ENCODE measurements around the gene KDSR.

GRCh38 chr18:63387861-63388260 is 20.9 kb upstream of the KDSR start:
- TF ChIP-seq, protein P1, sequence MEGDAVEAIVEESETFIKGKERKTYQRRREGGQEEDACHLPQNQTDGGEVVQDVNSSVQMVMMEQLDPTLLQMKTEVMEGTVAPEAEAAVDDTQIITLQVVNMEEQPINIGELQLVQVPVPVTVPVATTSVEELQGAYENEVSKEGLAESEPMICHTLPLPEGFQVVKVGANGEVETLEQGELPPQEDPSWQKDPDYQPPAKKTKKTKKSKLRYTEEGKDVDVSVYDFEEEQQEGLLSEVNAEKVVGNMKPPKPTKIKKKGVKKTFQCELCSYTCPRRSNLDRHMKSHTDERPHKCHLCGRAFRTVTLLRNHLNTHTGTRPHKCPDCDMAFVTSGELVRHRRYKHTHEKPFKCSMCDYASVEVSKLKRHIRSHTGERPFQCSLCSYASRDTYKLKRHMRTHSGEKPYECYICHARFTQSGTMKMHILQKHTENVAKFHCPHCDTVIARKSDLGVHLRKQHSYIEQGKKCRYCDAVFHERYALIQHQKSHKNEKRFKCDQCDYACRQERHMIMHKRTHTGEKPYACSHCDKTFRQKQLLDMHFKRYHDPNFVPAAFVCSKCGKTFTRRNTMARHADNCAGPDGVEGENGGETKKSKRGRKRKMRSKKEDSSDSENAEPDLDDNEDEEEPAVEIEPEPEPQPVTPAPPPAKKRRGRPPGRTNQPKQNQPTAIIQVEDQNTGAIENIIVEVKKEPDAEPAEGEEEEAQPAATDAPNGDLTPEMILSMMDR (IDR thresholded peaks at IDR 0.05 in 8 of 11, conservative IDR thresholded peaks at IDR 0.05 in 3 of 11) = no peak
- no peak for TF ChIP-seq POLR2A (IDR thresholded peaks at IDR 0.05)
